Measurements from ENCODE around the gene ABHD8. TPM values are rescaled to one million over a fixed set of nuclear protein-coding genes. Genes with fewer than 3 reads are reported as not detected.

ABHD8 gene
- total and polyA plus RNA-seq, 2 of the 13 experiments (the other 11 are each of a cell fraction or from before 2014, with no cell fraction given) = 6.3 to 7.2 TPM

GRCh38 chr19:17346109-17346671 lies 43.0 kb upstream of the ABHD8 start (continued):
- TF ChIP-seq KDM2A (CRISPR knock-in tag; IDR thresholded peaks at IDR 0.05; ENCODE audit: borderline replicate concordance, low read depth) = peak; percentile 83
- TF ChIP-seq PLRG1 (conservative IDR thresholded peaks at IDR 0.05) = no peak
- no peak for TF ChIP-seq ZBTB2 (CRISPR knock-in tag; IDR thresholded peaks at IDR 0.05; ENCODE audit: low read depth)
- TF ChIP-seq ZNF816 (CRISPR knock-in tag; IDR thresholded peaks at IDR 0.05; ENCODE audit: borderline replicate concordance) = no peak
- TF ChIP-seq RAD21 (CRISPR knock-in tag; IDR thresholded peaks at IDR 0.05) = peak; percentile 81
- no peak for TF ChIP-seq ZNF256 (CRISPR knock-in tag; conservative IDR thresholded peaks at IDR 0.05)
- no peak for TF ChIP-seq BCL3 (CRISPR knock-in tag; IDR thresholded peaks at IDR 0.05)
- TF ChIP-seq ZNF570 (CRISPR knock-in tag; IDR thresholded peaks at IDR 0.05; ENCODE audit: borderline replicate concordance) = no peak
- TF ChIP-seq ZNF660 (CRISPR knock-in tag; IDR thresholded peaks at IDR 0.05; ENCODE audit: borderline replicate concordance, low read depth) = no peak
- TF ChIP-seq TEAD2 (CRISPR knock-in tag; IDR thresholded peaks at IDR 0.05) = no peak
- TF ChIP-seq ZNF383 (CRISPR knock-in tag; IDR thresholded peaks at IDR 0.05; ENCODE audit: borderline replicate concordance) = no peak
- no peak for TF ChIP-seq RORA (CRISPR knock-in tag; IDR thresholded peaks at IDR 0.05)
- TF ChIP-seq SMARCC2 (IDR thresholded peaks at IDR 0.05) = no peak
- no peak for TF ChIP-seq POLR2G (IDR thresholded peaks at IDR 0.05; ENCODE audit: low read depth, low read length)
- no peak for TF ChIP-seq ZNF629 (CRISPR knock-in tag; conservative IDR thresholded peaks at IDR 0.05)
- peak; percentile 42; the same call in 1 of the 2 replicates for TF ChIP-seq SPEN (CRISPR knock-in tag; IDR thresholded peaks at IDR 0.05; ENCODE audit: low read depth)
- TF ChIP-seq TRIM24 (CRISPR knock-in tag; IDR thresholded peaks at IDR 0.05) = no peak
- TF ChIP-seq SAFB2 (CRISPR knock-in tag; IDR thresholded peaks at IDR 0.05; ENCODE audit: borderline replicate concordance, low read depth) = 0 out of 2 replicates have a peak, but pooled peaks have one; percentile 38
- no peak for TF ChIP-seq GATA4 (IDR thresholded peaks at IDR 0.05; ENCODE audit: borderline replicate concordance, low read depth)
- no peak for TF ChIP-seq ZNF569 (CRISPR knock-in tag; IDR thresholded peaks at IDR 0.05; ENCODE audit: borderline replicate concordance)
- TF ChIP-seq ZBTB4 (CRISPR knock-in tag; IDR thresholded peaks at IDR 0.05; ENCODE audit: borderline replicate concordance) = no peak
- no peak for TF ChIP-seq PRDM4 (CRISPR knock-in tag; IDR thresholded peaks at IDR 0.05; ENCODE audit: borderline replicate concordance)
- no peak for TF ChIP-seq ISL2 (CRISPR knock-in tag; IDR thresholded peaks at IDR 0.05)
